H1 (cell line): ENCODE data around the gene ATP2C1. TPM values are rescaled to one million over a fixed set of nuclear protein-coding genes. Genes with fewer than 3 reads are reported as not detected.

Experiments
- CREB1 ChIP-seq: IDR thresholded peaks from 2 replicates; pipeline ENCODE4 v1.6.1; 2012; ENCODE audit warnings: inconsistent platforms
- FOSL1 ChIP-seq: IDR thresholded peaks from 2 replicates; pipeline ENCODE4 v1.6.1; 2011; ENCODE audit warnings: mild to moderate bottlenecking, low read depth, low read length, moderate library complexity; ENCODE audit not compliant: insufficient read depth
- polyA plus RNA-seq, 7 experiments: library from polyadenylated mRNA; depleted of rRNA in 3 of 7; stranded (reverse) in 5 of 7; unstranded in 2 of 7; fragments of >200 nt in 5 of 7; fragments of 200-250 nt in 2 of 7; gene quantifications; 1 replicate in 5 of 7; 2 replicates in 1 of 7; 4 replicates in 1 of 7; pipeline versions ENCODE4 v1.2.1 to v1.2.3, GENCODE V29; 2011 to 2013; ENCODE audit warnings: missing spikeins in 2 of 7, mixed read lengths in 2 of 7
- total RNA-seq: library from RNA; stranded (reverse); fragmentation: NEBNext Ultra II Directional; extraction: Animal tissue kit (Norgen Biotek cat#: 25700); gene quantifications from 2 replicates; pipeline ENCODE4 v1.2.1, GENCODE V29; 2021

Gene ATP2C1
- total and polyA plus RNA-seq, 2 of the 8 experiments (the other 6 are each of a cell fraction or from before 2014, with no cell fraction given) = 50.7 to 68.5 TPM

- TF ChIP-seq CREB1 (no peak), FOSL1 (no peak)
Observed at GRCh38 chr3:131036200-131036816, 142.4 kb downstream of the ATP2C1 start (continued).
